GM18951 (cell line): ENCODE measurements around the gene DNAH6.

Source experiments
- POLR2A ChIP-seq: IDR thresholded peaks from 4 replicates; pipeline ENCODE4 v1.6.1; 2011; ENCODE audit warnings: mild to moderate bottlenecking; ENCODE audit not compliant: insufficient read length, insufficient read depth; ENCODE audit errors: extremely low read depth
- in situ Hi-C: fragments of 300-500 bp; cut with MboI; formaldehyde crosslinking; loops from one replicate; pipeline ENCODE4 v1.12.0; 2022; ENCODE audit warnings: low sequenced_read_pairs, mixed read lengths, inconsistent platforms; ENCODE audit not compliant: unreplicated experiment

DNAH6 gene

GRCh38 chr2:84865181-84865783 is 349.0 kb downstream of the DNAH6 start:
- no peak for TF ChIP-seq POLR2A
- in situ Hi-C loops, result loop anchor here (10.0 kb wide), 1 partner anchor 550 kb away; no protein-coding TSS in a partner anchor

GRCh38 chr2:84866122-84866521 is 349.8 kb downstream of the DNAH6 start:
- TF ChIP-seq POLR2A, result no peak
- in situ Hi-C loops, result loop anchor here (10.0 kb wide), 1 partner anchor 551 kb away; no protein-coding TSS in a partner anchor

GRCh38 chr2:84868327-84868726 is 352.0 kb downstream of the DNAH6 start:
- in situ Hi-C loops, result loop anchor here (10.0 kb wide), 1 partner anchor 554 kb away; no protein-coding TSS in a partner anchor
